Endometrium (tissue), 2 donors: ENCODE measurements around the gene ASF1A.

Experiments
- FAIRE-seq: peaks from 2 replicates; lab custom pipeline; 2012; peaks lifted over from hg19 to GRCh38; lab: Jason Lieb, UNC
- donor health status: control.
- donor health status: control.

ASF1A gene

GRCh38 chr6:118881440-118882313 lies 12.3 kb upstream of the ASF1A start:
- no peak for FAIRE-seq

- no peak for FAIRE-seq
Measured at GRCh38 chr6:118882314-118882905, 11.5 kb upstream of the ASF1A start.

GRCh38 chr6:118886641-118887040 lies 7.3 kb upstream of the ASF1A start:
- FAIRE-seq: no peak

GRCh38 chr6:118889163-118889562 lies 4.8 kb upstream of the ASF1A start:
- no peak for FAIRE-seq

- no peak for FAIRE-seq
Measured at GRCh38 chr6:118890997-118891790, 2.8 kb upstream of the ASF1A start.

- FAIRE-seq: no peak
Measured at GRCh38 chr6:118892355-118892991, 1.5 kb upstream of the ASF1A start.

- no peak for FAIRE-seq
Measured at GRCh38 chr6:118893064-118893806, 717 bp upstream of the ASF1A start.

- FAIRE-seq: no peak
Measured at GRCh38 chr6:118894425-118895260, 691 bp downstream of the ASF1A start.

GRCh38 chr6:118895261-118895560 lies 1.3 kb downstream of the ASF1A start:
- no peak for FAIRE-seq

- FAIRE-seq: no peak
Measured at GRCh38 chr6:118895859-118896258, 1.9 kb downstream of the ASF1A start.

GRCh38 chr6:118896339-118897136 lies 2.6 kb downstream of the ASF1A start:
- FAIRE-seq: no peak

- no peak for FAIRE-seq
Measured at GRCh38 chr6:118897386-118897785, 3.4 kb downstream of the ASF1A start.

GRCh38 chr6:118899948-118900347 lies 6.0 kb downstream of the ASF1A start:
- FAIRE-seq: no peak

GRCh38 chr6:118902726-118903125 lies 8.8 kb downstream of the ASF1A start:
- no peak for FAIRE-seq

GRCh38 chr6:118903138-118903537 lies 9.2 kb downstream of the ASF1A start:
- no peak for FAIRE-seq

GRCh38 chr6:118903691-118904090 lies 9.7 kb downstream of the ASF1A start:
- FAIRE-seq: no peak

- FAIRE-seq: no peak
Measured at GRCh38 chr6:118905084-118905483, 11.1 kb downstream of the ASF1A start.

- no peak for FAIRE-seq
Measured at GRCh38 chr6:118905851-118906250, 11.9 kb downstream of the ASF1A start.

- FAIRE-seq: no peak
Measured at GRCh38 chr6:118908441-118908840, 14.5 kb downstream of the ASF1A start.

GRCh38 chr6:118912646-118913045 lies 18.7 kb downstream of the ASF1A start:
- no peak for FAIRE-seq
